Activated CD4-positive, alpha-beta T cell treated with anti-CD3 and anti-CD28 coated beads for 24 hours (primary cell): ENCODE data around the gene P2RX5.
"Not testable (repeated sequence)": the region's sequence is repeated elsewhere in the genome, so short reads cannot be mapped to it uniquely, and the experiment has no call there.

Experiments
- DNase-seq, 2 donors: peaks; one replicate each; pipeline ENCODE4 v3.0.0-alpha.2; 2020; ENCODE audit warnings: low read depth in 2 of 2

The P2RX5 gene, protein sequence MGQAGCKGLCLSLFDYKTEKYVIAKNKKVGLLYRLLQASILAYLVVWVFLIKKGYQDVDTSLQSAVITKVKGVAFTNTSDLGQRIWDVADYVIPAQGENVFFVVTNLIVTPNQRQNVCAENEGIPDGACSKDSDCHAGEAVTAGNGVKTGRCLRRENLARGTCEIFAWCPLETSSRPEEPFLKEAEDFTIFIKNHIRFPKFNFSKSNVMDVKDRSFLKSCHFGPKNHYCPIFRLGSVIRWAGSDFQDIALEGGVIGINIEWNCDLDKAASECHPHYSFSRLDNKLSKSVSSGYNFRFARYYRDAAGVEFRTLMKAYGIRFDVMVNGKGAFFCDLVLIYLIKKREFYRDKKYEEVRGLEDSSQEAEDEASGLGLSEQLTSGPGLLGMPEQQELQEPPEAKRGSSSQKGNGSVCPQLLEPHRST

GRCh38 chr17:3695723-3696411 is at the start of gene P2RX5:
P2RX5 (minus strand) TSS chr17:3696155; CDS start chr17:3696005, 150 bp downstream.
- DNase-seq: no peak

- no peak for DNase-seq
Measured at GRCh38 chr17:3745071-3745470, 49.1 kb upstream of the P2RX5 start.

DNA sequence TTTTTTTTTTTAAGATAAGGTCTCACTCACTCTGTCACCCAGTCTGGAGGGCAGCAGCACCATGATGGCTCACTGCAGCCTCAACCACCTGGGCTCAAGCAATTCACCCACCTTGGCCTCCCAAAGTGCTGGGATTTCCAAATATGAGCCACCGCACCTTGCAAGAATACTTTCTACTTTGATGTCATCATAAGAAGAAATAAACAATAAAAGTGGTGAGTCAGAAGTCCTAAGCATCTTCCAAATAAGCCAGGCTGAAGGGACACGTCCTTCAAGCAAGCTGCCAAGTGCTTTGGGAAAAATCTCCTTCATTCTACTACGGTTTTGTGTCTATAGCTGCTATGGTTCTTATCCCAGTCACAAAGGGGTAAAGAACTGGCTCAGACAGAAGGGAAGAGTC is 48.1 kb upstream of the P2RX5 start:
- DNase-seq: no peak

DNA sequence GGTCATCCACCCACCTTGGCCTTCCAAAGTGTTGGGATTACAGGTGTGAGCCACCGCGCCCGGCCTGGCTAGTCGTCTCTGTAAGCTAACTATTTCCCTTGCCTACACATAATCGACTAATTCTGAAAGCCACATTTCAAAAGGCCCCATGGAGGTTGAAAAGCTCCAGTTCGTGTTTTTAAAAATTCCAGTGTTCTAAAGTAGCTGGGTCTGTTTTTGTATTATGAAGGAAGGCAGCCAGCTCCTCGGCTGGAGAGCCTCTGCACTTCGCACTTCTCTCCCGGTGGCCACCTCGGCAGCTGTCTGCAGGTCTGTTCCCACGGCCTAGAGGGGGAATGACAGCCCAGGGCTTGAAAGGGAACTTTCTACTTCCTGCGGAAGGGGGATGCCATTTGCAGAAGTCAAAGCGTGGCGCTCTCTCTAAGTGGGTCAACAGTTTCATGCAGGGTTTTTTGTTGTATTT is 44.7 kb upstream of the P2RX5 start:
- no peak for DNase-seq

- DNase-seq: no peak
Measured at GRCh38 chr17:3739422-3740124, 43.6 kb upstream of the P2RX5 start.

GRCh38 chr17:3738562-3739295 is 42.8 kb upstream of the P2RX5 start:
- DNase-seq: peak; percentile 55 to 59

DNA sequence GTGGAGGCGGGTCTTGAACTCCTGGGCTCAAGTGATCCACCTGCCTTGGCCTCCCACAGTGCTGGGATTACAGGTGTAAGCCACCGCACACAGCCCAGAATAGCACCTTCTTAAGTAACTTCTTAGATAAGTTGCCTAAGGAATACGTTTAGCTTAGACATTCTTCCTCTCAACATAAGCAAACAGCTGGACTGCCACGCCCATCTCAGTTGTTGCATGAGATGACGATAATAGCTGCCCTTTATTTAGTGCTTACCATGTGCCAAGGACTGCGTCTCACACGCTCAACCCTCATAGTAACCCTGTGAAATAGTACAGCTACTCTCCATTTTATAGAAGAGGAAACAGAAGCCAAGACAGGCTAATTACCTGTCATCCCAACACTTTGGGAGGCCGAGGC is 39.6 kb upstream of the P2RX5 start:
- DNase-seq: no peak

DNA sequence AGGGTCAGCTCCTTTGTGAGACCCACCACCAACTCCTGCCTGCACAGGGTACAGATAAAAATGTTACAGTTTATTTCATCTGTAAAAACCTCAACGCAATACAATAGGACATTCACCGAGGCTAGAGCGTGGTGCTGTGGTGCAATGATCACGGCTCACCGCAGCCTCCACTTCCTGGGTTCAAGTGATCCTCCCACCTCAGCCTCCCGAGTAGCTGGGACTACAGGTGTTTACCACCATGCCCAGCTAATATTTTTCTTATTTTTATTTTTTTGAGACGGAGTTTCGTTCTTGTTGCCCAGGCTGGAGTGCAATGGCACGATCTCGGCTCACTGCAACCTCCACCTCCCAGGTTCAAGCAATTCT is 38.9 kb upstream of the P2RX5 start:
- DNase-seq: not testable (repeated sequence)

GRCh38 chr17:3732210-3732621 is 36.3 kb upstream of the P2RX5 start:
- DNase-seq: no peak

DNA sequence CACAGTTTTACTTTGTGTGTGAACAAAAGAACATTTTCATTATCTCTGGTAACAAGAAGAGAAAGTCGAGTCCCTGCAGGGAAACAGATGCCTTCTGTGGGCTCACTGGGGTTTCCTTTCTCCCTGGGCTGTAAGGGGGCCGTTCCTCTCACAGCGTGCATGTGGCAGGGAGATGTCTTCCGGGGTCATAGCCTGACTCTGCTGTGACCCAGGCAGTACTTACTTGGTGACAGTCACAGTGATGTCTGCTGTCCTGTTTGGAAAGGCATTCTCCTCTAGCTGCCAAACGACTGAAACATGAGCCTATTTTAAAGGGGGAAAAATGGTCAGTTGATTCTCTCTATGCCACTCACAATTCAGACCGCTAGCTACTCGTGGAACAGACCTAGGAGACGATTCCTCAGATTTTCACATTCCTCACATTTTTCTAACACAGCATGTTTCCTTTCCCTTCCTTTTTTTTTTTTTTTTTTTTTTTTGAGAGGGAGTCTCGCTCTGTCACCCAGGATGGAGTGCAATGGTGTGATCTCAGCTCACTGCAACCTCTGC is 35.0 kb upstream of the P2RX5 start:
- no peak for DNase-seq

DNA sequence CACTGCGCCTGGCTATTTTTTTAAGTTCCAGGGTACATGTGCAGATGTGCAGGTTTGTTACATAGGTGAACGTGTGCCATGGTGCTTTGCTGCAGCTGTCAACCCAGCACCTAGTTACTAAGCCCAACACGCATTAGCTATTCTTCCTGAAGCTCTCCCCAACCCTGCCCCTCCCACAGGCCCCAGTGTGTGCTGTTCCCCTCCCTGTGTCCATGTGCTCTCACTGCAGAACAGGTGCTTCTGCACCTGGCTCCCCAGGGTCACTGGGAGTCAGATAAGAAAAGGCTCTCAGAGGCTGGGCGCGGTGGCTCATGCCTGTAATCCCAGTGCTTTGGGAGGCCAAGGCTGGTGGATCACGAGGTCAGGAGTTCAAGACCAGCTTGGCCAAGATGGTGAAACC is 33.9 kb upstream of the P2RX5 start:
- no peak for DNase-seq

GRCh38 chr17:3728099-3728498 is 32.1 kb upstream of the P2RX5 start:
- DNase-seq: not testable (repeated sequence)

GRCh38 chr17:3727041-3727440 is 31.1 kb upstream of the P2RX5 start:
- DNase-seq: no peak

DNA sequence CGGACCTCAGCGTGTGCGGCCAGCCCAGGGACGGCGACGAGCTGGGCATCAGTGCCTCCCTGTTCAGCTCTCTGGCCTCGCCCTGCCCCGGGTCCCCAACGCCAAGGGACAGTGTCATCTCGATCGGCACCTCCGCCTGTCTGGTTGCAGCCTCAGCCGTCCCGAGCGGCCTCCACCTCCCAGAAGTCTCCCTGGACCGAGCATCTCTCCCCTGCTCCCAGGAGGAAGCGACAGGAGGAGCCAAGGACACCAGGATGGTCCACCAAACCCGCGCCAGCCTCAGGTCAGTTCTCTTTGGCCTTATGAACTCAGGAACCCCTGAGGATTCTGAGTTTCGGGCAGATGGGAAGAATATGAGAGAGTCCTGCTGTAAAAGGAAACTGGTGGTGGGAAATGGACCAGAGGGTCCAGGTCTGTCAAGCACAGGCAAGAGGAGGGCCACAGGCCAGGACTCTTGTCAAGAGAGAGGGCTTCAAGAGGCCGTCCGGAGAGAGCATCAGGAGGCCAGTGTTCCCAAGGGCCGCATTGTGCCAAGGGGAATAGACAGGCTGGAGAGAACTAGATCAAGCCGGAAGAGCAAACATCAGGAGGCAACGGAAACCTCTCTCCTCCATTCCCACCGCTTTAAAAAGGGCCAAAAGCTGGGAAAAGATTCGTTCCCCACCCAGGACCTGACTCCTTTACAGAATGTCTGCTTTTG is 28.6 kb upstream of the P2RX5 start:
- no peak for DNase-seq

- peak; percentile 87 to 91 for DNase-seq
Measured at GRCh38 chr17:3723556-3724377, 27.8 kb upstream of the P2RX5 start, which contains the start of gene HASPIN. HASPIN (plus strand) TSS chr17:3723903; CDS start chr17:3723936, 33 bp downstream.

- no peak for DNase-seq
Measured at GRCh38 chr17:3723188-3723555, 27.2 kb upstream of the P2RX5 start.

- DNase-seq: no peak
Measured at GRCh38 chr17:3722716-3723115, 26.8 kb upstream of the P2RX5 start.

- no peak for DNase-seq
Measured at GRCh38 chr17:3719265-3719664, 23.3 kb upstream of the P2RX5 start.

DNA sequence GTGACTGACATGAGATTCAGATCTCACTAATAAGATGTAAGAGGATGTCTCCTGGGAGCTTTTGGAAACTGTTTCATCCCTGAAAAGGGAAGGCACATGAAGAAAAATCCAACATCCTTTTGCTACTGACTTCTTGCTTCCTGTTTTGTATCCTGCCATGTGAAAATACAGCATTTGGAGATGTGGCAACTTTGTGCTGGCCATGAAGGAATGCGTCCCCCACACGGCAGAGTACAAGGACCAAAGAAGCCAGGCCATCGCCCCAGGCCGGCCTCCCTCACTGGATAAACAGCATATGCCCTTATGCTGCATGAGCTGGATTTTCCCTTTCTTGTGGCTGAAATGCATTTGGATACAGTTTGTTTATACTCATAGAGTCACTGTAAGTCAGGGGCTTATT is 22.2 kb upstream of the P2RX5 start:
- DNase-seq: no peak

DNA sequence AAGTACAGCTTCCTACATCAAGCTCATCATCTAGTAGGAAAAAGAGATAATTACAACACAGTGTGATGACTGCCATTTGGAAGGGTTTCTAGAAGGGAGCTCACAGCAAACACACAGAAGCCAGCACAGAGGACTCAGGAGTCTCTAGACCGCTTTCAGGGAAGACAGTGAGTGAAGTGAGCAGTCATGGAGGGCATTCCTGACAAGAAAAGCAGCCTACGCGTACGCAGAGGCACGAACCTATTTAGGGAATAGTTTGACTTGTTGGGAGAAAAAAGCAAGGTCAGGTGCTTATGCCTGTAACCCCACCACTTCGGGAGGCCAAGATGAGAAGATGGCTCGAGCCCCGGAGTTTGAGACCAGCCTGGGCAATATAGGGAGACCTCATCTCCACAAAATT is 19.3 kb upstream of the P2RX5 start:
- DNase-seq: no peak
